ENCODE data around the gene SPACDR.

SPACDR gene

DNA sequence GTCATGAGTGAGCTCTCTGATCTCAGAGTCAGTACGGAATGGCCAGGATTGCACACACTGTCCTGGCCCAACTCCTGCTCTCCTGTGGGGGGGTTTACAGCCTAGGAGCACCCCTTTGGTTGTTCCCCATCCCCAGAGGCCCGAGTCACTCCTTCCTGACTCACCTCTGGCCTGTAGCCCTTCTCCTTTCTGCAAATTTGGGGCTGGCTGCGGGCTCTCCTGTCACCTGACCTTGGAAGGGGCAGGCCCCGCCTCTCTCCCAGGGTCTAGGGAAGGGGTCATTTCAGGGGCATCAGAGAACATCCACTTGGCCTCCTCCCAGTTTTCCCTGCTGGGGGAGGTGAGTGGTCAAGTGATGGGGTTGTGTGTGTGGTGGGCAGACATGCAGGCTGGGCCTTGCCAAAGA is 21.4 kb upstream of the SPACDR start:
- DNase-seq (ENCODE audit: low spot score) = no peak

DNA sequence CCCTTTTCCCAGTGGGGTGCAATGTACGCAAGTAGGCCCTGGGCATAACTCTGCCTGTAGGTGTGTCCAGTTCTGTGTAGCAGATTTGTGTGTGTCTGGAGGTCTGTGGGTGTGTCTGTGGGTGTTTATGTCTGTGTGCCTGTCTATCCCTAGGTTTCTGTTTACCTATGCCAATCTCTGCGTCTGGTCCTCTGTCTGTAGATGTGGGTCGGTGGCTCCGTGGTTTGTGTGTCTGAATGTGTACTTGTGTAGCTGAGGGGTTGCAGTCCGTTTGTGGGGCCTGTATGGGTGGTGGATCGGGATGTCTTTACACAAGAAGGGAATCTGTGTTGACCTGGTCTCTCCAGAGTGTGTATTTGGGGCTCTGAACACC is 20.6 kb upstream of the SPACDR start:
- DNase-seq (ENCODE audit: low spot score) = no peak

- DNase-seq (ENCODE audit: low spot score) = peak; percentile 56
Observed at GRCh38 chr7:100483722-100484672, 19.9 kb upstream of the SPACDR start, which contains the start of gene NYAP1. TSS of gene NYAP1 (plus strand) at chr7:100483927. CDS start at chr7:100485312, 1,385 bp downstream.

DNA sequence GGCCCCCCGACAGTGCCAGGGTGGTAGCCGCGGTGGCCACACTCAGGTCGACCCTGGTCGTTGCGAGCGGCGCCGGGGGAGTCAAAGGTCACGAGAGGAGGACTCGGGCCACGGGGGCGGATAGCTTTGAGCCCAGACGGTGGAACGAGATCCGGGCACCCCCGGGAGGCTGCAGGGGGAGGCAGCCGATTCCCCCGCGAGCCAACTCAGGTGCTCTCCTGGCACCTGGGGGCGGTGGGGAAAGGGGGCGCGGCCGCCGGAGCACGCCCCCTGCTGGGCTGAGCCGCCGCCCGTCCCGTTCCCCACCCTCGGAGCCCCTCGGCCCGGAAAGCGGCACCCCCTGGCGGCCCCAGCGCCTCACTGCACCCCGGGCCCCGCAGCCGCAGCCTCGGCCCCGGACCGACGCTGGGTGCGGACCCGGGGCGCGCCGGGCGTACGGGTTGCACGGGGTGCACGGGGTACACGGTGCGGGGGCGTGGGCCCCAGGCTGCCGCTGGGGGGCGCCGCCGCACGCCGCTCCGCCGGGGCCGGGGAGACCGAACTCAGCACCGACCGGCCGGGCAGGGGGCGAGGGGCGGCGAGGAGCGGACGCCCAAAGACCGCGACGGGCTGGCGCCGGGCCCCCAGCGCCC is 19.1 kb upstream of the SPACDR start:
- DNase-seq (ENCODE audit: low spot score) = peak; percentile 83

DNA sequence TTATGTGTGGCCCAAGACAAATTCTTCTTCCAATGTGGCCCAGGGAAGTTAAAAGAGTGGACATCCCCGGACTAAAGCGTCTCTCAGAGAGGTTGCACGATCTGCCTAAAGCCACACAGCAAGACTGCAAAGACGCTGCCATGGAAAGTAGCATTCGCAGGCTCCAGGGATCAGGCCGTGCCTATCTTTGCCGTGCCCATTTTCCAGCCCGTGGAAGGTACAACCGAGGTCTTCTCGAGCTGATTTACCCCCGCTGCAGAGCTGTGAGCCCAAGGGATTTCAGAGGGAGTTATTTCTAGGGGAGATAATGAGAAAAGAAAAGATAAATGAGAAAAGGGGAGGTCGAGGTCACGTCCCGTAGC is 18.6 kb upstream of the SPACDR start:
- no peak for DNase-seq (ENCODE audit: low spot score)

GRCh38 chr7:100481466-100481865 is 17.4 kb upstream of the SPACDR start:
- DNase-seq (ENCODE audit: low spot score) = no peak

DNA sequence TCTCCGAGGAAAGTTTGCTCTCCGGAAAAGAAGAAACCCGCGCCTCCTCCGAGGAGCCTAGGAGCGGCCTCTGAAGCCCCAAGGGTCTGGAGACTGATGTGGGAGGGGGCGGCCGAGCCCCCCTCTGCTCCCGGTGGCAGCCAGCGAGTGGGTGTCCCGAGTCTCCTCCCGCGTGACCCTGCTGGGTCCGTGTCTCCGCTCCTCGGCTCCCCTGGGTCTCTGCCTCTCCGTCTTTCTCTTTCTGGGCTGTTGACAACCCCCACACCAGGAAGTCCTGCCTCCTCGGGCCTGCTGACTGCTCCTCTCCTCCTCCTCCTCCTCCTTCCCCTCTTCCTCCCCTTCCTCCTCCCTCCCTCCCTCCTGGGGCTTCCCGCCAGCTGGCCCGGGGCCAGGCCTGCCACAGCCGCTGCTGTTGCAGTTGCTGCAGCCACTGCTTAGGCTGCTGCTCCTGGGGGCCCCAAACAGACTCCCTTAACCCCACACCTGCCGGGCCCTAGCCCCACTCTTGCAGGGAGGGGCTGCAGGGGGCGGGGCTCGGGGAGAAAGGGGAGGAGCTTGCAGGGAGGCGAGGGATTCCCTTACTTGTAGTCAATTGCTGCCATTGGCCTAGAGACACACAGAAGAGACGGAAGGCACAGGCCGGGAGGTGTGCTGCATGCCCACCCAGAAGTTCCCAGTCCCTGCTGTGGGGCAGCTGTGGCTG is 15.0 kb upstream of the SPACDR start, which contains the start of gene TSC22D4:
TSC22D4 (minus strand) TSS at position 257 of the 703 bp plus-strand sequence. CDS start 1,176 bp downstream, outside the sequence.
- peak; percentile 96 for DNase-seq (ENCODE audit: low spot score)

- no peak for DNase-seq (ENCODE audit: low spot score)
Observed at GRCh38 chr7:100477871-100478267, 13.8 kb upstream of the SPACDR start.

DNA sequence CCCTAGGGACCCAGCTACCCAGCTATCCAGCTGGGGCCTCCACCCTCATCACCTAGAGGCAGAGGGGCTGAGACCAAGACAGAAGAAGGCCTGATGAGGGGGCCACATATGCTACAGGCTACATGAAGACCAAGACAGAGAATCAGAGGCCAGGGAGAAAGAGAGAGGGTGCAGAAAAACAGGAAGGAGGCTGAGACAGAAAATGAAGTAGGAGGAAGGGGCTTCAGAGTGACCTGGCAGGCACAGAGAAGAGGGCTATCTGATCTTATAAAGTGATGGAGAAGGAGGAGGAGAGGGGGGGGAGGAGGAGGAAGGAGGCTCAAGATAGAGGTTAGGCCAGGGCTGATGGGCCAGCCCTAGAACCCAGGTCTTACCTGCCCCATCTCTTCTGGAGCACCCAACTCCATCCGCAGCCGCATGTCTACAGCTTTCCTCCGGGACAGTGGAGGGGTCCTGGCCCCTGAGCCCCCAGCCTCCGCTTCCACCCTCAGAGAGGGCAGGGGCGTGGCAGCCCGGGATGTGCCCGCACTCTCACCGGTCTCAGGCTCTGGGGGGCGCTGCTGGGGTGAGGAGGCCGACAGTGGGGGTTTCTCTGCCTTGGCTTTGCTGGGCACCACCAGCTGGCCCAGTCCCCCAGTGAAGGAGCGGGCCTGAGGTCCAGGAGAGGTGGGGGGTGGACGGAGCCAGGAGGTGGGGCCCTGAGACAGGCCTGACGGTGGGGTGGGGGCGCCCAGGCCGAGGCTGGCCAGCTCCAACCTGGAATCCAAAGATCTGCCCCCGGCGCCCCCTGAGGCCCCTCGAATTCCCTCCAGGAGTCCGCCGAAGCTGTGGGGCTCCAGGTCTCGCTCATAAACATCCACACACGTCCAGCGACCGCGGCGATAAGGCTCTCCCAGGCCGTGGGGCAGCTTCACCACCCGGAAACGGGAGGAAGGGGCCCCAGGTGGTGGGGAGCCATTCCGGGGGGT is 13.1 kb upstream of the SPACDR start:
- no peak for DNase-seq (ENCODE audit: low spot score)

DNA sequence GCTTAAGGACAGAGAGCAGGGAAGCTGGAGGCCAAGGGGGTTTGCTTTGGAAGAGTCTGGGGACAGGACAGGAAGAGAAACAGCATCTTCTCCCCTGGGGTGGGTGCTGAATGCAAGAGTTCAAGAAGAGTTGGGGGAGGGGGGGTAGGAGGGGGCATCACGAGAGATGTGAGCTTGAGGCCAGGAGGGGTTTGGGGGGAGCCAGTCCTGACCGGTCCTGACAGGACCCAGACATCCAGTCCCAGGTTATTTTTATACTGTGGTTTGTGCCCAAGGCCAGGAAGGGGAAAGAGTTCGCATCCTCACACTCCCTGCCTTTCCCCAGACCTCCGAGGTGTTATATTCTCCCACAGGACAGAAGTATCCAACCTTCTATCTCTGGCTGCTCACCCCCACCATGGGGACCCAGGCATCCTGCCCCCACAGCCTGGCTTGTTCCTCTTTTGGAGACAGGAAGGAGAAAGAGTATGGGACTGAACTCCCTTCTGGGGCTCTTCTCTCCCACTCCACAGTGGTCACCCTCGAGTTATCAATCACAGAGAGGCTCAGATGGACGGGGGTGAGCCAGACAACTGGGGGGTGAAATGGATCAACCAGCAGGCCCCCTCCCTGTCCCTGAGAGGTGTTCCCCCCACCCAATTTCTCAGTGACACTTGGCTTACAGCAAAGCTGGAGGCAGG is 12.2 kb upstream of the SPACDR start:
- DNase-seq (ENCODE audit: low spot score) = no peak

- no peak for DNase-seq (ENCODE audit: low spot score)
Observed at GRCh38 chr7:100475549-100475948, 11.5 kb upstream of the SPACDR start.

DNA sequence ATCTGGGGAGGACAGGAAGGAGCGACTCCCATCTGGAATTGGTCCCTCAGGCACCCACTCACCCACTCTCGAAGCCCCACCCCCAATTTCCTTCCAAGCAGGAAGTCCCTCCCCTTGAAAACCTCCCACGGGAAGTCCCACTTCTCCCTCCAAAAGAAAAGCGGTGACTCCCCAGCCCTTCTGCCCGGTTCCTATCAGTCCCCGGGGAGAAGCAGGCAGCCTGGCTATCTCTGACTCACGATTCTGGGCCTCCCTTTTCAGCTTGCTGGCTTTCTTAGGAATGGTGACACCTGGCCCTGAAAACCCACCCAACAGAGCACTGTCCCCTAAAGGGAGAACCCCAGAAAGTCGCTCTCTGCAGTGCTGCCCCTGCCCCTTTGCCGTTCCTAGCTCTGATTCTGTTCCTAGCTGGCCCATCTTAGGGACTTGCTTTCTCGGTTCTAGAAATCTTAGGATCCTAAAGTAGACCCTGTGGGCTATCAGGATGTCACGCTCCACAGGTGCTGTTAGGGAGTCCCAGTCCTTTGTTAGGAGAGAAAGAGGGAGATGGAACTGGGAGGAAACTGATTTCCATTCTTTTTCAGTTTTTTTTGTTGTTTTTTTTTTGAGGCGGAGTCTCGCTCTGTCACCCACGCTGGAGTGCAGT is 8.9 kb upstream of the SPACDR start:
- peak; percentile 39 for DNase-seq (ENCODE audit: low spot score)

- DNase-seq (ENCODE audit: low spot score) = peak; percentile 34
Observed at GRCh38 chr7:100472121-100472851, 8.2 kb upstream of the SPACDR start.

DNA sequence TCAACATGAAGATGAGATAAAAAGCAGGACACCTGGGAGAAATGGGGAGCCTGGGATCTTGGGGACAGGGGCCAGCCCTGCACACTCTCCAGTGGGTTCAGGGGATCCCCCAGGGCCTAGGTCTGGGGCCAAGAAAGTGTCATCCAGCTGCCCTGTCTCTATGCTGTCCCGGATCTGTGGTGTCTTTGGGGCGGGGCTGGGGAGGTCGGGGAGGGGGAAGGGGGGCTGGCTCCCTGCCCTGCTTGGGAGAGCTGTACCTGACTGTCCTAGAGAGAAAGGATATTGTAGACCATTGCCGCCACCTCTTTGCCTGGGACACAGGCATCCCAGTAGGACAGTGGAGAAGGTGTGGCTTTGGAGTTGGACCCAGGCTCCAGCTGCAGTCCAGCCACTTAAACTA is 7.0 kb upstream of the SPACDR start:
- DNase-seq (ENCODE audit: low spot score) = no peak

GRCh38 chr7:100469227-100470044 is 5.4 kb upstream of the SPACDR start:
- peak; percentile 83 for DNase-seq (ENCODE audit: low spot score)

- DNase-seq (ENCODE audit: low spot score) = no peak
Observed at GRCh38 chr7:100467638-100468373, 3.7 kb upstream of the SPACDR start.

DNA sequence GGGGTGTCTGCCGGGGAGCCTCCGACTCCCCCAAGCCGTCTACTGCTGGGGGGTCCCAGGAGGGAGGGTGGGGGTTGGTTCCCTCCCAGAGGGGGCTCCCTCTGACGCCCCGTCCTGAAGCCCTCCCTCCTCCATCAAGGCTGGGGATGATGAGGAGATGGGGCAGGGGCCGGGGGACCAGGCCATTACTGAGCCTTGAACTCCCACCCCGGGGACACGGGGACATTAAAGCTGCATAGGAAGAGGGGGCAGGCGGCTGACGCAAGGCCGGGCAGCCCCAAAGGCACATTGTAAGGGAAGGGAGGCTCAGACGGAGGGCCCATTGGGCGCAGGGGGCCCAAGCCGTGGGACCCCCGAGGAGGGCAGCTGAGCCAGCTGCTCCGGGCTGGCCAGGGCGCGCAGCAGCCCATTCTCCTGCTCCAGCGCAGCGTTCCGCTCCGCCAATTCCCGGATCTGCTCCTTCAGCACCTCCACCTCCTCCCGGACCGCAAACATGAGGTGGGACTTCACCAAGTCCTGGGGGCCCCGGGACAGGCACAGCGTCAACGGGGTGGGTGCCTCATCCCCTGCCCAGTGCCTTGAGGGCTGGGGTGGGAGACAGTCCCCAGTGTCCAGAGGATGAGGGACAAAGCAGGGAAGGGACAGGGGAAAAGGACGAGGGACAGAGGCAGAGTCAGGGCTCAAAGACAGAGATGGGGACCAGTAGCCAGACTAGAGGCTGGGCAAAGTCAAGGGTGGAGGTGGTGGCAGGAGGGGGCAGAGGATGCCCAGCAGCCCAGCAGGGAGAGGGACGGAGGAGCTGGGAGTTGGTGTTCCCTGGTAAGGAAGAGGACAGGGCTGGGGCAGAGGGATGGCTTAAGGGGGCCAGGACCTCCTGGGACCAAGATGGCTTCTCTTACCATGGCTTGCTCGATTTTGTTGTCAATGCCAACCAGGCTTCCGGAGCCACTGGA is 2.9 kb upstream of the SPACDR start:
- DNase-seq (ENCODE audit: low spot score) = no peak

Data from LoVo (cell line).